ENCODE results near the gene HACD1.

HACD1 gene

DNA sequence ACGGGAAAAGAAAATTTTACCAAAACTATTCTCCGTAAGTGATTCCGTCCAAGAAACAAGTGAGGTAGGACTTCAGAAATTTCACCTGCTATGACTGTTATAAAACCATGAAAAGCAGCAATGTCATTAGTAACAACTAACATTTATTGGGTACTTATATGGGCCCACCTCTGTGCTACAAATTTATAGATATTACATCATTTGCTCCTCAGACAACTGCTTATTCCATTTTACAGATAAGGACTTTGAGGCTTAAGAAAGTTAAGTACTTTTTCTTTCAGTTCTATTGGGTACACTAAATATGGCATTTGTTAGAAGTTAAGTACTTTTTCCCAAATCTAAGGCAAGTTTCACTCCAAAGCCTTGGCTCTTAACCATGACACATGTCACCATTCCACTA lies 36.3 kb downstream of the HACD1 start:
- DNase-seq (ENCODE audit: low spot score), result no peak

DNA sequence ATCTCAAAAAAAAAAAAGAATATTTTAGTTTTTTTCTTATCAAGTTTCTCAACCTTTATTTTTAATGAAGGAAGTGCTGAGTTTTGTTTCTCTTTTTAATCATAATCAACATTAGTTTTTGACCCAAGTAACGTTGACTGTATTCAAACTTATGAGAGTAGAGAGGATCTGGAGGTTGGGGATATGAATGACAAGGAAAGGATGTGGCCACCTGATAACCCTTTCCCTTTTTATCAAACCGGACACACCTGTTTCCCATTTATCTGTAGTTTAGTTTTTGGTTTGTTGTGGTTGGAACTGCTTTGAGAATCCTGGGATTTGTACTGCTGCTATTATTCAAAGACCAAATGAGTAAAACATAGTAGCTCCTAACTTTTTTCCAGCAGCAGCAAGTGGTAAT lies 38.6 kb downstream of the HACD1 start:
- DNase-seq (ENCODE audit: low spot score), result no peak

DNA sequence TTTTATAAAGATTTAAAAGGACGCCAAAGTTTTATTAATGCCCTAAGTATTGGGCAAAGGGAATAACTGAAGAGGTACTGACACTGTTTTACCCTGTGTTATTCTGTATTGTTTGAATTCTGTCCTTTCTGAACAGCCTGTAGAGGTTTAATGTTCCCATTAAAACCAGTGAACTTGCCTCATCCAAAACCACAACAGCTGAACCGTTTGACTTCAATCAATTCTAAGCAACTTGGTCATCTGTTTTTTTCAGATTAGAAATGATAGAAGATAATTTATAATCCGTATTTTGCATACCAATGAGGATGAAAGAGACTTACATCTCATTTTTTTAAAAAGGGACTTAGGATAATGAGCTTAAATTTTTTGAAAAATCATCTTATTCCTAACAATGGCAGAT lies 40.4 kb downstream of the HACD1 start:
- DNase-seq (ENCODE audit: low spot score), result no peak

DNA sequence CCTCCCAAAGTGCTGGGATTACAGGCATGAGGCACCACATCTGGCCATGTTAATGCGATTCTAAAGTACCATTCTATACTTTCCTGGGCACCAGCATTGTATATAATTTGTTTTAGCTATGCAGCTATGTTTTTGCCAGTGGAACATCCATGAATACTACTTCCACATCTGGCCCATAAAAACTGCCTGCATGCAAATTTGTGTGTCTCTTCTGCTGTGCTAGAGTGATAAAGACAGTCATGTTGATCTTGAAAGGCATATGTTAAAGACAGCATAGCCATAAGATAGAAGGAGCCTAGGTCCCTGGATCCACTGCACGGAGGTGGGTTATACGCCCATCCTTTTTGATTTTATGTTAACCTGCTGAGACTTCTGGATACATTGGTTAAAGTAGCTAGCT lies 52.3 kb downstream of the HACD1 start:
- no peak for DNase-seq (ENCODE audit: low spot score)

DNA sequence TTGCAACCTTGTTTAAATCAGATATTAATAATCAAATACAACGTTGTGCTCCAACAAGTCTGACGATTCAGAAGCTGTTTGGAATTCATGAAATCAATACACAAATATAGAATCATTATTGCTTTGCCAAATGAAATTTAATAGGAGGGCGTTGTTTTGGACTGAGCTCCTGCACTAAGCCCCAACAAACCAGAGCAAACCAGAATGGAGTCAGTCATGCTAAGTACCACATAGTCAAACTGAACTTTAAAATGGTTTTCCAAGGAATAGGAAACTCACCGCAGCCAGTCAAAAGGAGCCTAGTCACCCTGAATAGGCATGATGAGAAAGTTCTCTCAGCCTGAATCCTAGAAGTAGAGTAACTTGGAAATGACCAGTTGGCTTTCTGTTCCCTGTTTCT lies 53.7 kb downstream of the HACD1 start:
- DNase-seq (ENCODE audit: low spot score), result no peak

DNA sequence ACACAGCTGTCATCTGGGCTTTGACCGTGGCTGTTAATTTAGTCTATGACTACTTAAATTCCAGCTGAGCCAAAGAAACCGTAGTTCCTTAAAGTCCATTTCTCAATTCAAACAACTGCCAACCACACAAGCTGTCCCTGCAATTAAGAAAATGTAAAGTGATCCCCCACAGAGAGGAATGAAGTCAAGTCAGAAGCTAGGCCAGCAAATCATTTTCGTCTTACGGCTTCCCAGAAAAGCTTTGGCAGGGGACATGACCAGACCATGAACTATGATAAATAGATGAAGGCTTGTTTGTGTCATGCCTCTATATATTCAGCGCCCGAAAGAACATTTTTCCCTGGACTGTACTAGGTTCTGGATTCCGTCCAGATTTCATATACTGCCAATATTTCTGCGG lies 54.6 kb downstream of the HACD1 start:
- no peak for DNase-seq (ENCODE audit: low spot score)

DNA sequence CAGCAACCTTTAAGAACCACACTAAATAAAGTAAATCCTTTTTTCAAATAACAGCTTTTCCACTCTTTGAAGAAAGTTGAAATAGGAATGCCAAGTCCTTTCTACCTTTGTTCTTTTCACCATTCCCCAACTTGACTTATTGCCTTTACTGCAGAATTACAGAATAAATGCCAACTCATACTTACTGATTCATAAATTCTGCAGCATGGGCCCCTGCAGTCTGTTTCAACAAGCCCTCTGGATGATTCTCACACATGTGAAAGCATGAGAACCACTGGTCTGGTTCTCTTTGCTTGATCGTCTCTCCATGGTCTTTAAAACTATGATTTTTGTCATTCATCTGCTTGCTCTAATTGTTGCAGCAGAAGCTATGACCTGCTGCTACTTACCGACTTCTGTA lies 56.1 kb downstream of the HACD1 start:
- DNase-seq (ENCODE audit: low spot score), result no peak

DNA sequence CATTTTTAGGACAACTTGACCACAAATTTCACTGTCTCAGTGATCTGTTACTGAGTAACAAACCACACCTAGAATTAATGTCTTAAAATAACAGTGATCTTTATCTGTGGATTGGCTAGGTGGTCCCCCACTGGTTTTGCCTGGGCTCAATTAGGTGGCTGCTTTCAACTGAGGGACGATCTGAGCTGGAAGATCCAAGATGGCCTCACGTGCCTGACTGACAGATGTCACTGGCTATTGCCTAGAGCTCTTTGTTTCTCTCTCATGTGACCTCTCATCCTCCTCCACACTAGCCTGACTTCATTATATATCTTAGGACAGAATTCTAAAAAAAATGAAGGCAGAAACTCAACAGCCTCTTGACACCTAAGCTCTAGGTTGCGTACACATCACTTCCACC lies 59.7 kb downstream of the HACD1 start:
- DNase-seq (ENCODE audit: low spot score), result no peak

DNA sequence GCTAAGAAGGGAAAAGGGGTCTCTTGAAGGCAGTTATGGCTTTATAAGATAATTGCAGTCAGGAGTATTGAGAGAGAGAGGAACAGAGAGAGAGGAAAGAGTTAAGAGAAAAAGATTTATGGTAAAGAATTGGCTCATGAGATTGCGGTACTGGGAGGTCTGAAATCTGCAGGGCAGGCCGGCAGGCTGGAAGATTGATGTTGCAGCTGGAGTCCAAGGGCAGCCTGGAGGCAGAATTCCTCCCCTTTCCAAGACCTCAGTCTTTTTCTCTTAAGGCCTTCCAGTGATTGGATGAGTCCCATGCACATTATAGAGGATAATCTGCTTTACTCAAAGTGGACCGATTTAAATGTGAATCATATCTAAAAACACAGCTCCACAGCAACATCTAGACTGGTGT lies 68.4 kb downstream of the HACD1 start:
- DNase-seq (ENCODE audit: low spot score), result no peak

DNA sequence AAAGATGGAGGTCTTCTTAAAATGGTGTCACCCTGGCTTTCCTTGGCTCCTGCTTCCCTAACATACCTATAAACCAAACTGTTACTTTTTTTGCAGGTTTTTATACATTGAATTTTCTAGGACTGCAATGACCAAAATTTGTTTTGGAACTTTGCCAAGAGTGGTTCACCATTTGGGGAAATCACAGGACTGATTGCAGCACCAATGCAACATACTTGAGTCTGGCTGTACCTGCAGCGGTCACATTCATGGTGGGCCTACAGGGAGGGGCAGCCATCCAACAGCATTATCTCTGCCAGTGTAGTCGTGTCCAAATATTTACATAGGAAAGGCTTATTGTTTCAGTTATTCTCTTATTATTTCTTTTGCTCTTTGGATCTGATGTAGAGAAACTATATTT lies 69.0 kb downstream of the HACD1 start:
- DNase-seq (ENCODE audit: low spot score), result no peak

DNA sequence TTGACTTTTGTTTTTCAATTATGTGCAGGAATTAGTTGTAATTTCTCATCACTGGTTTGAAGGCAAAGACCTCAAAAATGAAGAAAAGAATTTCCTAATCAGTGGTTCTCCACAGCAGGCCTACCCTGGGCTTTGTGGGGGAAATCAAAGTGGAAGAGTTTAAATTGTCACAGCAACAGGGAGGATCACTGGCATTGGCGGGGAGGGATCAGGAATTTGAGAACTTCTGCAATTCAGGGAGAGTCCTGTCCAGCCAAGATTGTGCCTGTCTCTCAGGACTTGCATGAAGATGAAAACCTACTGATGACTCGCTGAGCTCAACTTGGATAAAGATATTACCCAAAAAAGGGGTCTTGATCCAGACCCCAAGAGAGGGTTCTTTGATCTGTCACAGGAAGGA lies 70.1 kb downstream of the HACD1 start:
- no peak for DNase-seq (ENCODE audit: low spot score)

DNA sequence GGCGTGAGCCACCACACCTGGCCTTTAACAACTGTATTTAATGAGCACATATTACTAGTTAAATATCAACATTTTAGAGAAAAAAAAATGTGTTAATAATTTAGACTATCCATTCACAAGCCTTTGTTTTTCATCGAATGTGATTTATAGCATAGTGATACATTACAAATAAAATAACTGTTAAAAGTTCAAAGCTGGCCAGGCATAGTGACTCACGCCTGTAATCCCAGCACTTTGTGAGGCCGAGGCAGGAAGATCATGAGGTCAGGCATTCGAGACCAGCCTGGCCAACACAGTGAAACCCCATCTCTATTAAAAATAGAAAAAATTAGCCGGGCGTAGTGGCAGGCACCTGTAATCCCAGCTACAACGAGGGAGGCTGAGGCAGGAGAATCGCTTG lies 72.7 kb downstream of the HACD1 start:
- DNase-seq (ENCODE audit: low spot score), result no peak

Data from kidney tubule cell (primary cell).